Fibroblast of the aortic adventitia (primary cell): ENCODE data around the gene TANC1. TPM values are rescaled to one million over a fixed set of nuclear protein-coding genes. Genes with fewer than 3 reads are reported as not detected.

Experiments used
- DNase-seq: peaks from one replicate; pipeline ENCODE4 v3.0.0-alpha.2; 2010; ENCODE audit warnings: low read depth
- H3K4me3 ChIP-seq: 2 replicates; pipeline ENCODE4 v1.5.1; 2011; ENCODE audit warnings: low read depth, mild to moderate bottlenecking, control low read depth, low read length, moderate library complexity
- total RNA-seq: library from RNA; depleted of rRNA; stranded (reverse); fragments of >200 nt; gene quantifications from 2 replicates; pipeline ENCODE4 v1.2.3, GENCODE V29; 2012; ENCODE audit warnings: low replicate concordance
- TF ChIP-seq, protein P1 (sequence below): IDR thresholded peaks from 2 replicates; pipeline ENCODE4 v1.5.1; 2011; ENCODE audit warnings: mild to moderate bottlenecking, low read length, control low read depth, inconsistent platforms; ENCODE audit not compliant: insufficient read depth

Gene TANC1
- total RNA-seq, 1 donor, result 11.9 TPM

DNA sequence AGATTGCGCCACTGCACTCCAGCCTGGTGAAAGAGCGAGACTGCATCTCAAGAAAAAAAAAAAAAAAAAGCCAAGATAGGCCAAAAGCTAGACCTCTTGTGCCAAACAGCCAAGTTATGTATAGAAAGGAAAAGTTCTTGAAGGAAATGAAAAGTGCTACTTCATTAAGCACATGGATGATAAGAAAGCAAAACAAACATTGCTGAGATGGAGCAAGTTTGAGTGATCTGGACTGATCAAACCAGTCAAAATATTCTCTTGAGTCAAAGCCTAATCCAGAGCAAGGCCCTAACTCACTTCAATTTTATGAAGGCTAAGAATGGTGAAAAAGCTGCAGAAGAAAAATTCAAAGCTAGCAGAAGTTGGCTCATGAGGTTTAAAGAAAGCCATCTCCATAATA lies 28.1 kb upstream of the TANC1 start:
- no peak for DNase-seq
- TF ChIP-seq, protein P1, sequence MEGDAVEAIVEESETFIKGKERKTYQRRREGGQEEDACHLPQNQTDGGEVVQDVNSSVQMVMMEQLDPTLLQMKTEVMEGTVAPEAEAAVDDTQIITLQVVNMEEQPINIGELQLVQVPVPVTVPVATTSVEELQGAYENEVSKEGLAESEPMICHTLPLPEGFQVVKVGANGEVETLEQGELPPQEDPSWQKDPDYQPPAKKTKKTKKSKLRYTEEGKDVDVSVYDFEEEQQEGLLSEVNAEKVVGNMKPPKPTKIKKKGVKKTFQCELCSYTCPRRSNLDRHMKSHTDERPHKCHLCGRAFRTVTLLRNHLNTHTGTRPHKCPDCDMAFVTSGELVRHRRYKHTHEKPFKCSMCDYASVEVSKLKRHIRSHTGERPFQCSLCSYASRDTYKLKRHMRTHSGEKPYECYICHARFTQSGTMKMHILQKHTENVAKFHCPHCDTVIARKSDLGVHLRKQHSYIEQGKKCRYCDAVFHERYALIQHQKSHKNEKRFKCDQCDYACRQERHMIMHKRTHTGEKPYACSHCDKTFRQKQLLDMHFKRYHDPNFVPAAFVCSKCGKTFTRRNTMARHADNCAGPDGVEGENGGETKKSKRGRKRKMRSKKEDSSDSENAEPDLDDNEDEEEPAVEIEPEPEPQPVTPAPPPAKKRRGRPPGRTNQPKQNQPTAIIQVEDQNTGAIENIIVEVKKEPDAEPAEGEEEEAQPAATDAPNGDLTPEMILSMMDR, result no peak
- H3K4me3 ChIP-seq, result no peak overlapping the region

GRCh38 chr2:158943973-158944372 lies 24.5 kb upstream of the TANC1 start:
- H3K4me3 ChIP-seq, result no peak overlapping the region
- TF ChIP-seq, protein P1, result no peak
- DNase-seq, result no peak

GRCh38 chr2:158948964-158949699 lies 19.3 kb upstream of the TANC1 start:
- TF ChIP-seq, protein P1, result no peak
- DNase-seq, result no peak
- no peak overlapping the region for H3K4me3 ChIP-seq

GRCh38 chr2:158953454-158953853 lies 15.0 kb upstream of the TANC1 start:
- peak; percentile 95 for DNase-seq
- TF ChIP-seq, protein P1, result no peak
- no peak overlapping the region for H3K4me3 ChIP-seq

DNA sequence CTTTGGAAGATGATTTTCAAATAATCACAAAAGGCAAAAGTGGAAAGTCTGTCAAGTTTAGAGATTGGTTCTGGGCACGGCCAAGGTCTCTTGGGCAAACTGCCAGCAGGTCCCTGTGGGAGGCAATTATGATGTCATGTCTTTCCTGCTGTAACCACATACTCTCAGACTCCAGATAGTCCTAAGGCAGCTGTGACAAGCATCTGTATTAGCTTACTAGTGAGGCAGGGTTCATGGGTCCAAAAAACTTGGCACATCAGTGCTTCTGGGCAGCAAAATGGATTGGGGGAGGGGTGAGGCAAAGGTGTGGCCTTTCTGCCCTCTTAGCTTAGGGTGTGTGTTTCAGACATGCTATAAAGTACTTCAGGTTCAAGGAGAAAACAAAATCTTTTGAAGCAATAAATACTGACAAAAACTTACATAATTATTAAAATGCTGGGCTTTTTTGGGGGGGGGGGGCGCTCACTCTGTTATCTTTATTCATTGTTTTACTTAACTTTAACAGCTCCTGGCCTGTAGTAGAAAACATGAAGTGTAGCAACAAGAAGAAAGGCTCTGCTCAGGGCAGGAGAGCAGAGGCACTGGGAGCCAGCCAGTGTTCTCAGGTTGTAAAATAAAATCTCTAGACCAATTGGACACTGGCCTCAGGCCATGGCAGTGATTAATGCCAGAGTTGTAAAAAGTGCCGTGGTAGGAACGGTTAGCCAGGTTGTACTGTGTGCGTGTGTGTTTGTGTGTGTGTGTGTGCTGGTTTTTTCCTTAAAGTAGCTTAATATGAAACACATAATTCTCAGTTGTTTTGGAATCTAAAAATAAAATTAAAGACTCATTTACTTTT lies 14.3 kb upstream of the TANC1 start:
- no peak overlapping the region for H3K4me3 ChIP-seq
- DNase-seq, result peak; percentile 98
- TF ChIP-seq, protein P1, result no peak

DNA sequence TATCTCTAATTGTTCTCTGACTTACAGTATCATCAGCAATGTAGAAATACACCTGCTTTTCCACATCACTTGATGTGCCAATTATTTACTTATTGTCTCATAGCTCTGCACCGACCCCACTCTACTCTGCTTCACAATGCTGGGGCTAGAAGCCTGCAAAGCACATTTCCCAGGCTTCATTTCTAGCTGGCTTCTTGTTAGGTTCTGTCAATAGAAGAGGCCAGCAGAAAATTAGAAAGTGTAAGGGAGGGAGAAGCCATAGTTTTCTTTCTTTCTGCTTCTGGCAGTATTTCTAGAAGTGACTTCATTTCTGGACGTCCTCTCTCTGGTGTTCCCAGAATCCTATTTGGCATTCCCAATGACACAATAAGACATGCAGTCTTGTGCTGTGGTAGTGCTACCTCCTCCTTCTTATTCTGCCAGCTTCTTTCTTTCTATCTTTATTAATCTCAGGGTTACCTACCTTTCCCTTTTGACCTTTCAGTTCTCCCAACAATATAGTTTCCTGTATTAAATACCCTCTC lies 12.5 kb upstream of the TANC1 start:
- H3K4me3 ChIP-seq, result no peak overlapping the region
- DNase-seq, result no peak
- TF ChIP-seq, protein P1, result no peak
